Osteoblast (primary cell): ENCODE measurements around the gene PTPRN2. TPM values are rescaled to one million over a fixed set of nuclear protein-coding genes. Genes with fewer than 3 reads are reported as not detected.

Experiments used
- DNase-seq: peaks from one replicate; pipeline ENCODE4 v3.0.0; 2011; ENCODE audit warnings: low spot score, mixed read lengths; ENCODE audit not compliant: insufficient read length; ENCODE audit errors: missing footprints
- H2AFZ ChIP-seq: 2 replicates; pipeline ENCODE4 v1.6.0; 2011; ENCODE audit warnings: mild to moderate bottlenecking, low read length
- H3K27ac ChIP-seq: 2 replicates; pipeline ENCODE4 v1.5.1; 2011; ENCODE audit warnings: mild to moderate bottlenecking, low read depth, low read length, moderate library complexity
- H3K27me3 ChIP-seq: 2 replicates; pipeline ENCODE4 v1.6.0; 2012; ENCODE audit warnings: mild to moderate bottlenecking, control low read depth, inconsistent platforms, low read length, moderate library complexity; ENCODE audit not compliant: insufficient read depth
- H3K36me3 ChIP-seq: 2 replicates; pipeline ENCODE4 v1.5.1; 2011; ENCODE audit warnings: mild to moderate bottlenecking, low read length, control low read depth, moderate library complexity; ENCODE audit not compliant: insufficient read depth
- H3K4me1 ChIP-seq: 2 replicates; pipeline ENCODE4 v1.5.1; 2011; ENCODE audit warnings: mild to moderate bottlenecking, low read length, control low read depth, moderate library complexity; ENCODE audit not compliant: insufficient read depth
- H3K4me2 ChIP-seq: 2 replicates; pipeline ENCODE4 v1.6.0; 2011; ENCODE audit warnings: mild to moderate bottlenecking, low read length; ENCODE audit not compliant: insufficient read depth
- H3K4me3 ChIP-seq: fragments of 200-600 bp; sonication (generic); 3 replicates; pipeline ENCODE4 v1.5.1; 2012; ENCODE audit warnings: mild to moderate bottlenecking, low read length, inconsistent platforms; ENCODE audit not compliant: insufficient read depth
- H3K79me2 ChIP-seq: 2 replicates; pipeline ENCODE4 v1.6.0; 2012; ENCODE audit warnings: mild to moderate bottlenecking, low read length, control low read depth, inconsistent platforms; ENCODE audit not compliant: insufficient read depth
- H3K9me3 ChIP-seq: 2 replicates; pipeline ENCODE4 v1.5.1; 2011; ENCODE audit warnings: low read depth, low read length, control low read depth
- H4K20me1 ChIP-seq: 2 replicates; pipeline ENCODE4 v1.6.0; 2012; ENCODE audit warnings: mild to moderate bottlenecking, low read length, control low read depth; ENCODE audit not compliant: insufficient read depth
- total RNA-seq: library from RNA; depleted of rRNA; stranded (reverse); fragments of >200 nt; gene quantifications from 2 replicates; pipeline ENCODE4 v1.2.3, GENCODE V29; 2012
- TF ChIP-seq, protein P1 (sequence below): IDR thresholded peaks from 2 replicates; pipeline ENCODE4 v1.5.1; 2011; ENCODE audit warnings: mild to moderate bottlenecking, low read depth, low read length, moderate library complexity; ENCODE audit errors: extremely low read depth

PTPRN2 gene
- total RNA-seq, 1 donor = 0.36 TPM

DNA sequence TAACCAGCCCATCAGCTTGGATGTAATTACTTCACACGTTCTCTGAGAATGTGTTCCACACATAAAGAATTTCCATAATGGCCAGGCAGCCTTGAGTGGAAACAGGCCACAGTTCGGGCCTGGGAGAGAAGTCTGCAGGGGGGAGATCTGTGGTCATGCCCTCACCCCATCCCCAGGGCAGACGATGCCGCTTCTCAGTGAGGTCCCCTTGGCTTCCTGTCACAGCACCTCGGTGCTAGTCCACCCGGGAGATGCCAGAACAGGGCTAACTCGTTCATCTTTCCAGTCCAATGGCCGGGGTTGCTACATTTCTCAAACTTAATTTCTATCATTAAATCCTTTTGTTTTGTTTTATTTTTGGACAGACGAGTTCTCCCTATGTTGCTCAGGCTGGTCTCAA lies 624.1 kb downstream of the PTPRN2 start:
- no peak overlapping the region for H3K4me2 ChIP-seq
- H3K9me3 ChIP-seq = no peaks in the 10 kb centered on the region
- TF ChIP-seq, protein P1, sequence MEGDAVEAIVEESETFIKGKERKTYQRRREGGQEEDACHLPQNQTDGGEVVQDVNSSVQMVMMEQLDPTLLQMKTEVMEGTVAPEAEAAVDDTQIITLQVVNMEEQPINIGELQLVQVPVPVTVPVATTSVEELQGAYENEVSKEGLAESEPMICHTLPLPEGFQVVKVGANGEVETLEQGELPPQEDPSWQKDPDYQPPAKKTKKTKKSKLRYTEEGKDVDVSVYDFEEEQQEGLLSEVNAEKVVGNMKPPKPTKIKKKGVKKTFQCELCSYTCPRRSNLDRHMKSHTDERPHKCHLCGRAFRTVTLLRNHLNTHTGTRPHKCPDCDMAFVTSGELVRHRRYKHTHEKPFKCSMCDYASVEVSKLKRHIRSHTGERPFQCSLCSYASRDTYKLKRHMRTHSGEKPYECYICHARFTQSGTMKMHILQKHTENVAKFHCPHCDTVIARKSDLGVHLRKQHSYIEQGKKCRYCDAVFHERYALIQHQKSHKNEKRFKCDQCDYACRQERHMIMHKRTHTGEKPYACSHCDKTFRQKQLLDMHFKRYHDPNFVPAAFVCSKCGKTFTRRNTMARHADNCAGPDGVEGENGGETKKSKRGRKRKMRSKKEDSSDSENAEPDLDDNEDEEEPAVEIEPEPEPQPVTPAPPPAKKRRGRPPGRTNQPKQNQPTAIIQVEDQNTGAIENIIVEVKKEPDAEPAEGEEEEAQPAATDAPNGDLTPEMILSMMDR = no peak
- no peaks in the 10 kb centered on the region for H3K79me2 ChIP-seq
- no peak overlapping the region for H2AFZ ChIP-seq
- no peaks in the 10 kb centered on the region for H3K36me3 ChIP-seq
- DNase-seq = no peak
- no peak overlapping the region for H3K27ac ChIP-seq
- H3K4me1 ChIP-seq = no peaks in the 10 kb centered on the region
- no peaks in the 10 kb centered on the region for H4K20me1 ChIP-seq
- no peak overlapping the region for H3K4me3 ChIP-seq
- no peaks in the 10 kb centered on the region for H3K27me3 ChIP-seq

DNA sequence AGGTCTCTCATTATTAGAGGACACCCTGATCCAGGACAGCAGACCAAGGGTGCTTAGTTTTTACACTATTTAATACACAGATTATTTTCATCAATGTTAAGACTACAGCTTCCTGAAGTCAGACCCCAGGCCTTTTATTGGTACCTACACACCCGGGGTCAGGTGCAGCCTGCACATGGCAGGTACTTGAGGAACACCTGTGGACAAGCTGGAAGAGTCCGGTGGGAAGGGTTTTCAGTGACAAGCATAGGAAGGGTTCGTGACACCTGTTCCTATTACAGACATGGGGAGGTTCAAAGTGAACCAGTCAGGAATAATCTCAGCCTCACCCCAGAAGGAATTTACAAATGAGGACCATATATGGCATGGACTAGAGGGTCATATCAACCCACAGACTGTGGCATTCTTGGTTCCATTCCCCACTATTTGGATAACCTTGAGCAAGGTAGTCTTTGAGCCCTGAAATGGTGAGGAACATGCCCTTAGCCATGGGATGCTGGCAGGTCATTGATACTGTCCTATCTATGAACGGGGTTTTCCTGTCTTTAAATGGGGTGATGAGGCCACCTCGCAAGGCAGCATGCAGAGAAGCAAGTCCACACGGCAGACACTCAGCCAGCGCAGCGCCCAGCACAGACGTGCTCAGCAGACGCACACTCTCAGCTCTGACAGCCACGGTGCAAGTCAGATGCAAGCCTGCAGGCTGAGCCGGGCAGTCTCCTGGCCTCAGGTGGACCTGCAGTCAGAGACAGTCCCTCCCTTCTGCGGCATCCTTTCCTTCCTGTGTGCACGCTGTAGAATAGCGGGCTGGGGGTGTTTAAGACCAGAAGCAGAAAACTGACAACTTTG lies 624.9 kb downstream of the PTPRN2 start:
- Histone ChIP-seq H3K4me1 (no peaks in the 10 kb centered on the region), H2AFZ (no peak overlapping the region), H3K79me2 (no peaks in the 10 kb centered on the region), H3K9me3 (no peaks in the 10 kb centered on the region), H3K4me3 (no peak overlapping the region), H3K27ac (no peak overlapping the region), H3K27me3 (no peaks in the 10 kb centered on the region), H4K20me1 (no peaks in the 10 kb centered on the region), H3K4me2 (no peak overlapping the region), H3K36me3 (no peaks in the 10 kb centered on the region)
- no peak for DNase-seq
- TF ChIP-seq, protein P1 = no peak

DNA sequence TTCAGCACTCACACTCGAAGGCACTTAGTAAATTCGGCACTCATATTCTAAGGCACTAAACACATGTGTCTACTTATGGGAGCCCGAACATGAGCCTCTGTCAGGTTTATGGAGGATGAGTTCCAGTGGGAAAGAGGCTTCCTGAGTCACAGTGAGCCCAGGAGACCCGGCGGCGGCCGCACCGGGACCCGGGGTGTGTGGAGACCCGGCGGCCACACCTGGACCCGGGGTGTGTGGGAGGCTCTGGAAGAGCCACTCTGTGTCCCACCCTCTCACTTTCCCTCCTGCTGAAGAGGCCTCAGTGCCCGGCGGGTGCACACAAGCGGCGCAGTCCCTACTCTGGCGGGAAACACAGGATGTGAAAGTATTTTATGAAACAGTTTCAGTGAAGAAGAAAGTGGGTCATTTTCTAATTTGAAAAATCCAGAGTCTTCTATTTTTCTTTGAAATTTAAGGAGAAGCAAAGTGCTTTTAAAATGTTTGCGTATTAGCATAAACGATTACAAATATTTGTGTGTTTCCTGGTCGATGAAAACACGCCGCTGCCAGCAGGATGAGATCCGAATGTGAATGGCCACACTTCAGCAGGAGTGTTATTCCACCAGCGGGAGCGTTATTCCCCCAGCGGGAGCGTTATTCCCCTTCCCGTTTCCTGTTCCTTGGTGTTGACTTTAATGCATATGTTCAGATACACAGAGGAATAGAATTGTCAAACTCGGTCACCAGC lies 625.7 kb downstream of the PTPRN2 start:
- no peaks in the 10 kb centered on the region for H3K9me3 ChIP-seq
- TF ChIP-seq, protein P1 = no peak
- H2AFZ ChIP-seq = no peak overlapping the region
- no peaks in the 10 kb centered on the region for H3K79me2 ChIP-seq
- H3K4me3 ChIP-seq = no peak overlapping the region
- no peaks in the 10 kb centered on the region for H3K36me3 ChIP-seq
- H4K20me1 ChIP-seq = no peaks in the 10 kb centered on the region
- H3K4me2 ChIP-seq = no peak overlapping the region
- no peaks in the 10 kb centered on the region for H3K4me1 ChIP-seq
- H3K27me3 ChIP-seq = no peaks in the 10 kb centered on the region
- no peak for DNase-seq
- H3K27ac ChIP-seq = no peak overlapping the region

DNA sequence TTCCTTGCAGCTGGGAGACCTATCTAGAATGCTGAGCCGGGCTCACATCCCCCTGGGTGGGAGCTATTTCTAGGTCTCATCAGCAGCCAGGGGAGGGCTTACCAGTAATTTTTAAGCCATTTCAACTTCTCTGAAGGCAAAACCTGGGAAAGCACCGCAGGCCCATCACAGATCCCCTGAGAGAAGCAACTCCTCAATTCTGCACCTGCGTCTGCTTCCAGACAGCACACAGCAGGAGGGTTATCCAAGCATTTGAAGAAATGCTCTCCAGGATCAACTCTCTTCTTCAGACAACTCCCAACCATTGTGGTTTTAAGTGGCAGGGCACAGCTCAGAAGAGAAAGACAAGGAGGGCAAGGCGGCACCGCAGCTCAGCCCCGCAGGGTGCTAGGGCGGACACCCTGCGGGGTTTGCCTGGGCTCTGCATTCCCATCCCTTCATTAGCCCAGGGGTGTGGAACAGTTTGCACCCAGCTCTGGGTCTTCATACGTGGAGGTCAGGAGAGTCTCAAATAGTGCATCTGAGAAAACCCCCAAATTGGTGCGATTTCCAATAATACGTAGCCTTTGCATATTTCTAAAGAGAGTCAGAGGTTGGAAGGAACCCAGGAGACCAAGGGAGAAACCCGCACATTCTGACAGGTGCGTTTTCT lies 632.1 kb downstream of the PTPRN2 start:
- H3K36me3 ChIP-seq = no peaks in the 10 kb centered on the region
- no peaks in the 10 kb centered on the region for H3K79me2 ChIP-seq
- TF ChIP-seq, protein P1 = no peak
- H3K4me3 ChIP-seq = no peak overlapping the region
- no peak overlapping the region for H2AFZ ChIP-seq
- no peaks in the 10 kb centered on the region for H4K20me1 ChIP-seq
- no peak for DNase-seq
- H3K27me3 ChIP-seq = no peaks in the 10 kb centered on the region
- no peaks in the 10 kb centered on the region for H3K4me1 ChIP-seq
- no peak overlapping the region for H3K27ac ChIP-seq
- no peak overlapping the region for H3K4me2 ChIP-seq
- no peaks in the 10 kb centered on the region for H3K9me3 ChIP-seq
